RPMI8226 (cell line): ENCODE results near the gene TMEM271.

ENCODE experiments used
- DNase-seq: peaks from one replicate; pipeline ENCODE4 v3.0.0-alpha.2; 2015

TMEM271 gene

DNA sequence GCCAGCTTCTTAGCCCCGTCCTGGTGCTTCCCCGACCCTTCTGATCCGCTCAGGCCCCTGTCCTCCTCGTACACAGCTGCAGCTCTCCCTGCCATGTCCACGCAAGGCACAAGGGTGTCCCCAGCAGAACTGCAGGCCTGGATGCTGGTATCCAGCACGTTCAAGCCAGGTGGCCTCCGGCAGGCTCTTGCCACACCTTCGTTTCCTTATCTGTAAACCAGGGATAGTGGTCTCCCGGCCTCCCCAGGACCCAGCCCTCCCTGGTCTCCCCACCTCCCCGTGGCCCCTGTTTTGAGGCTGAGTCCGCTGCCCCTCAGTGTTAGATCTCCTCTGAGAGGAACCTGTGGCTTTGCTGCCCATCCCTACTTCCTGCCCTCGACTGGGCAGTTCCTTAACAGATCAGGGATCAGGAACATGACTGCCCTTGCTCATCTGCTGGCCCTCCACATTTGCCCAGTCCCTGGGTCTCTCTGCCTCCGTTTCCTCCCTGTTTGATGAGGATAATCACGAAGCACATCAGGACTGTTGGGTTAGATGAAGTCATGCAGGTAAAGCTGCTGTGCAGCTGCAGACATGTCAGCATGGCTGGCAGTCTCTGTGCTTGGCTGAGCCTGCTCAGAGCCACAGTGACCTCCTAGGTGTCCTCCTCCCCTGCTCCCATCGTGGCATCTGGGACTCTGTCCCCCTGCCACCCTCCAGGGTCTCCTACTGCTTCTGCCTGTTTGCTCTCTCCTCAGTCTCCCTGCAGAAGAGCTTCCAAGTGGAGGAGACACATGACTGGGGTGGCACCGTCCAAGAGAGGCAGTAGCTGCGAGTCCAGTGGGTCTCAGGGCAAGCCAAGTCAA, 44.2 kb downstream of the TMEM271 start:
- no peak for DNase-seq

DNA sequence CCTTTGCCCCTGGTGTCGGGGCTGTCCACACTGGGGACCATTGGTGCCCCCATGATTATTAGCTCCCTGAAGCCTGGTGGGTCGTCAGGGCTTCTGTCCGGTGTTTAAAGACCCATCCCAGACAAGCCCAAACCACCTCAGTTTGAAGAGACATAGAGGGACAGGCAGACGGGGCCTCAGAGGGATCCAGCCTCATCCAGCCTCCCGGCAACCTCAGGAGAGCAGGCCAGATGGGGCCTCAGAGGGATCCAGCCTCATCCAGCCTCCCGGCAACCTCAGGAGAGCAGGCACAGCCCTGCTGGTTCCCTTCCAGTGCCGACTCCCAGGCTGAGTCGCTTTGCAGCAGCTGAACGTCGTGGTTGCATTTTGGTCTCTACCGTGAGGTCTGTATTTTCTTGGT, 45.0 kb downstream of the TMEM271 start:
- DNase-seq, result no peak

DNA sequence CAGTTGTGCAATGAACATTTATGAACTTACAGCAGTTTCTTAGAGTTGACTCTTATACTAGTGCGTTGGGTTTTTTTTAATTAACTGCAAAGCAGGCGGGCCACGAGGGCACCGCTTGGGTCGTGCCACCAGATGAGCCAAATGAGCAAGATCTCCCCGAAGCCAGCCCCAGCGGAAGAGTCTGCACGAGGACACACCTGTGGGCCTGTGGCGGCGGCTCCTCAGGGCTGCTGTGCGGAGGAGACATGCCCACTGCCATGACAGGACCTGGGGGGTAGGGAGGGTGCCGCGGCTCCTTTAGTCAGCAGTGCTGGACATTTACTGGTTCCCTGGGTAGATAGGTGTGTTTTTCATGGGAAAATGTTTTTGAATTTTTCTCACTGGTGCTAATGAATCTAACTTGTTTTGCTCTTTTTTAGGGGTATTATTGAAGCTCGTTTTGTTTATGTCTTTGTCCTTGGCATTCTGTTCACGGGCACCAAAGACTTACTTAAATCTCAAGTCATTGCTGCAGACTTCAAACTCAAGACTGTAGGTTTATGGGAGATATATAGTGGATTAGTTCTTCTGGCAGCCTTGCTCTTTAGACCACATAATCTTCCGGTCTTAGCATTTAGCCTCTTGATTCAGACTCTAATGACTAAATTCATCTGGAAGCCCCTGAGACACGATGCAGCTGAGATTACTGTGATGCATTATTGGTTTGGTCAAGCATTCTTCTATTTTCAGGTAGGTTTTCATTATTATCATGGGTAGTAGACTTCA, 45.9 kb downstream of the TMEM271 start:
- DNase-seq, result no peak

- no peak for DNase-seq
Observed at GRCh38 chr4:529563-529962, 46.5 kb downstream of the TMEM271 start.

DNA sequence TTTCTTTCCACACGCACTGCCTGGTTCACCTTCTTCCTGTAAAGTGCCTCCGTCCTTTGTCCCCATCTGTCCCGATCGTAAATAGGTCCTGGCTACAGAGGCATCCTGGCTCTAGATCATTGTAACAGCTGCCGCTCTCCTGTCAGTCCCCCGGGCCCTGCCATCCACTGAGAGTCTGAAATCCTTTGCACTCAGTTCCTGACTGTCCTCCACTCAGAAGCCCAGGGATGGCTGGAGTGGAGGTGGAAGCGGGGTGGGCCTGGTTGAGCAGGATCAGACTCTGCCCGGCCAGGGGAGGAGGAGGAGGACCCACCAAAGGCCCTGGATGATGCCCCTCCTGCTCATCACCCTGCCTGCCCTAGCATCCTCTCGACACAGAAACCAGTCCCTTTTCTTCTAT, 47.3 kb downstream of the TMEM271 start:
- DNase-seq, result no peak

- no peak for DNase-seq
Observed at GRCh38 chr4:528296-528695, 47.8 kb downstream of the TMEM271 start.

GRCh38 chr4:526971-527460, 49.1 kb downstream of the TMEM271 start:
- DNase-seq, result no peak

GRCh38 chr4:526189-526909, 49.7 kb downstream of the TMEM271 start:
- DNase-seq, result no peak

DNA sequence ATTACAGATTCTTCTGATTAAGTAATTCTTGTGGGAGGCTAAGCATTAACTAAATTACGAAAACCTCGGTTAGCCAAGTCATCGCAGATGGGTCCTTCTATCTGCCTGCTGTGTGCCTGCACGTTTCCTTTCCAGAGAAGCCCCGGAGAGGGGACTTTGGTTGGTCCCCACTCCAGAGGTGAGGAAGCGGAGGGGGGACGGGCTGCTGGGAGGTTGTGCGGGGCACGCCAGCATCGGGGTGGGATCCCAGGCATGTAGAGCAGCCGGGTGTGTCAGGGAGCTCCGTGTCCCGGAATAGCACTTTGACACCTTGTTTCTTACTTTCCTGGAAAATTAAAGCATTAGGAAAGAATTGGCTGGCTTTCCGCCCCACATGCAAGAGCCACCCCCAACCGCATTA, 50.4 kb downstream of the TMEM271 start:
- DNase-seq, result no peak

DNA sequence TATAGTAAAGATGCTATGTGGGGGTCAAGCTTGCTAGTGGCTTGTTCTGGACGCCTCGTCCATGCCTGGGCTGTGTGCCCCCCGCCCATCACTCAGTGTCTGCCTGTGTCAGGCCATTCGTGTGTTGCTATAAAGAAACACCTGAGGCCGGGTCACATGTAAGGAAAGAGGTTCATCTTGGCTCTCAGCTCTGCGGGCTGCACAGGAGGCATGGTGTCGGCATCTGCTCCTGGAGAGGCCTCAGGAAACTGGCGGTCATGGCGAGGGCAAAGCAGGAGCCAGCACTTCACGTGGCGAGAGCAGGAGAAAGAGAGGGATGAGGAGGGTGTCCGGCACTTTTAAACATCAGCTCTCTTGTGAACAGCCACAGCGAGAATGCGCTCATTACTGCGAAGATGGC, 51.9 kb downstream of the TMEM271 start:
- DNase-seq, result no peak
